H9 (cell line): ENCODE data around the gene PIBF1. TPM values are rescaled to one million over a fixed set of nuclear protein-coding genes. Genes with fewer than 3 reads are reported as not detected.

ENCODE experiments used
- DNase-seq: peaks from one replicate; pipeline ENCODE4 v3.0.0-alpha.2; 2017
- H2AFZ ChIP-seq: one replicate; pipeline ENCODE4 v1.6.1; 2013; ENCODE audit warnings: mild to moderate bottlenecking, low read length, control low read depth, moderate library complexity
- H2AK5ac ChIP-seq: 2 replicates; pipeline ENCODE4 v1.6.1; 2013; ENCODE audit warnings: low read length, control low read depth, mixed read lengths; ENCODE audit not compliant: insufficient read length
- H2BK120ac ChIP-seq: one replicate; pipeline ENCODE4 v1.6.1; 2013; ENCODE audit warnings: low read depth, mild to moderate bottlenecking, low read length, control low read depth, inconsistent platforms; ENCODE audit not compliant: poor library complexity, severe bottlenecking
- H2BK12ac ChIP-seq: 2 replicates; pipeline ENCODE4 v1.6.1; 2013; ENCODE audit warnings: low read length, control low read depth, mixed read lengths, low read depth; ENCODE audit not compliant: insufficient read length
- H2BK15ac ChIP-seq: 2 replicates; pipeline ENCODE4 v1.6.1; 2013; ENCODE audit warnings: low read depth, low read length, control low read depth
- H2BK20ac ChIP-seq: one replicate; pipeline ENCODE4 v1.6.1; 2013; ENCODE audit warnings: low read depth, mild to moderate bottlenecking, low read length, control low read depth, inconsistent platforms; ENCODE audit not compliant: poor library complexity, severe bottlenecking
- H2BK5ac ChIP-seq: 2 replicates; pipeline ENCODE4 v1.6.1; 2013; ENCODE audit warnings: low read length, control low read depth, mixed read lengths; ENCODE audit not compliant: insufficient read length
- H3K14ac ChIP-seq: 2 replicates; pipeline ENCODE4 v1.6.1; 2013; ENCODE audit warnings: low read length, control low read depth; ENCODE audit not compliant: insufficient read depth
- H3K18ac ChIP-seq: 2 replicates; pipeline ENCODE4 v1.6.1; 2013; ENCODE audit warnings: low read depth, mild to moderate bottlenecking, mixed read lengths, low read length, control low read depth; ENCODE audit not compliant: insufficient read length
- H3K23ac ChIP-seq: 2 replicates; pipeline ENCODE4 v1.6.1; 2013; ENCODE audit warnings: low read length, control low read depth, mixed read lengths, low read depth; ENCODE audit not compliant: insufficient read length
- H3K23me2 ChIP-seq: 2 replicates; pipeline ENCODE4 v1.6.1; 2013; ENCODE audit warnings: low read depth, mild to moderate bottlenecking, mixed read lengths, low read length, control low read depth; ENCODE audit not compliant: insufficient read length, poor library complexity, severe bottlenecking
- H3K27ac ChIP-seq: 2 replicates; pipeline ENCODE4 v1.5.1; 2013; ENCODE audit warnings: low read length, control low read depth, mixed read lengths, low read depth; ENCODE audit not compliant: insufficient read length
- H3K27me3 ChIP-seq: 2 replicates; pipeline ENCODE4 v1.6.1; 2013; ENCODE audit warnings: low read length, control low read depth, inconsistent platforms; ENCODE audit not compliant: insufficient read depth
- H3K4ac ChIP-seq: 2 replicates; pipeline ENCODE4 v1.6.1; 2013; ENCODE audit warnings: low read depth, mild to moderate bottlenecking, control low read depth, inconsistent platforms, low read length, moderate library complexity
- H3K4me1 ChIP-seq: 2 replicates; pipeline ENCODE4 v1.6.1; 2013; ENCODE audit warnings: low read length, control low read depth, inconsistent platforms; ENCODE audit not compliant: insufficient read depth
- H3K4me2 ChIP-seq: 2 replicates; pipeline ENCODE4 v1.6.1; 2013; ENCODE audit warnings: low read length, control low read depth, mixed read lengths; ENCODE audit not compliant: insufficient read length, insufficient read depth
- H3K56ac ChIP-seq: 2 replicates; pipeline ENCODE4 v1.6.1; 2013; ENCODE audit warnings: low read depth, mild to moderate bottlenecking, mixed read lengths, low read length, control low read depth; ENCODE audit not compliant: insufficient read length
- H3K79me1 ChIP-seq: 2 replicates; pipeline ENCODE4 v1.6.1; 2013; ENCODE audit warnings: low read depth, mild to moderate bottlenecking, moderate library complexity, low read length, control low read depth, inconsistent platforms; ENCODE audit not compliant: insufficient read depth, poor library complexity, severe bottlenecking
- H3K79me2 ChIP-seq: 2 replicates; pipeline ENCODE4 v1.6.1; 2013; ENCODE audit warnings: low read length, control low read depth, inconsistent platforms; ENCODE audit not compliant: insufficient read depth
- H3K9ac ChIP-seq: 2 replicates; pipeline ENCODE4 v1.6.1; 2013; ENCODE audit warnings: low read length, control low read depth, mixed read lengths; ENCODE audit not compliant: insufficient read length; ENCODE audit errors: extremely low read depth
- H3K9me3 ChIP-seq: one replicate; pipeline ENCODE4 v1.6.1; 2013; ENCODE audit warnings: low read depth, low read length, inconsistent platforms; ENCODE audit not compliant: control insufficient read depth
- H3T11ph ChIP-seq: one replicate; pipeline ENCODE4 v1.6.1; 2013; ENCODE audit warnings: mild to moderate bottlenecking, low read length, control low read depth, inconsistent platforms
- H4K20me1 ChIP-seq: one replicate; pipeline ENCODE4 v1.6.1; 2013; ENCODE audit not compliant: control insufficient read depth, insufficient read length, insufficient read depth
- H4K5ac ChIP-seq: 2 replicates; pipeline ENCODE4 v1.6.1; 2013; ENCODE audit warnings: low read depth, mild to moderate bottlenecking, mixed read lengths, low read length, control low read depth; ENCODE audit not compliant: insufficient read length
- H4K8ac ChIP-seq: replicated peaks from 2 replicates; pipeline ENCODE4 v1.6.1; 2013; ENCODE audit warnings: low read length, control low read depth, mixed read lengths, low read depth; ENCODE audit not compliant: insufficient read length
- H4K91ac ChIP-seq: 2 replicates; pipeline ENCODE4 v1.6.1; 2013; ENCODE audit warnings: low read depth, mild to moderate bottlenecking, moderate library complexity, mixed read lengths, low read length, control low read depth; ENCODE audit not compliant: insufficient read length
- H3K27ac Mint-ChIP-seq, 3 experiments: 2 replicates in 2 of 3; 3 replicates in 1 of 3; pipeline ENCODE4 v1.8.0; 2020 to 2021; ENCODE audit warnings: mixed read lengths in 3 of 3, mild to moderate bottlenecking in 1 of 3, moderate library complexity in 1 of 3
- H3K27me3 Mint-ChIP-seq: 2 replicates; pipeline ENCODE4 v1.8.0; 2021; ENCODE audit warnings: low read depth, mild to moderate bottlenecking, moderate library complexity, mixed read lengths
- H3K36me3 Mint-ChIP-seq, 3 experiments: 2 replicates in 2 of 3; 3 replicates in 1 of 3; pipeline ENCODE4 v1.8.0; 2020 to 2021; ENCODE audit warnings: low read depth in 3 of 3, mixed read lengths in 3 of 3; ENCODE audit not compliant: insufficient read depth in 1 of 3
- H3K4me1 Mint-ChIP-seq, 2 experiments: 2 replicates each; pipeline ENCODE4 v1.8.0; 2020; ENCODE audit warnings: mixed read lengths in 2 of 2
- H3K4me3 Mint-ChIP-seq, 2 experiments: 2 replicates in 1 of 2; 3 replicates in 1 of 2; pipeline ENCODE4 v1.8.0; 2020 to 2021; ENCODE audit warnings: mild to moderate bottlenecking in 2 of 2, mixed read lengths in 2 of 2, moderate library complexity in 1 of 2
- H3K9me3 Mint-ChIP-seq, 2 experiments: 2 replicates in 1 of 2; 3 replicates in 1 of 2; pipeline ENCODE4 v1.8.0; 2020; ENCODE audit warnings: mild to moderate bottlenecking in 2 of 2, mixed read lengths in 2 of 2, moderate library complexity in 1 of 2
- CTCF ChIP-seq: fragments of 200-600 bp; sonication (generic); conservative IDR thresholded peaks from 3 replicates; pipeline ENCODE4 v1.8.0; 2021; ENCODE audit warnings: antibody characterized with exemption, mild to moderate bottlenecking
- WGBS: extraction: QIAGEN DNeasy Blood & Tissue Kit; methylation state at CpG from one replicate; pipeline ENCODE4 v1.1.7; 2013; ENCODE audit warnings: missing lambda C conversion rate, low lambda C conversion rate, mixed read lengths; ENCODE audit not compliant: insufficient read length; ENCODE audit errors: extremely low coverage; 5-methylcytosine and 5-hydroxymethylcytosine counted together
- total RNA-seq: library from RNA; stranded (reverse); gene quantifications from 2 replicates; pipeline ENCODE4 v1.2.1, GENCODE V29; 2021

Gene PIBF1
- total RNA-seq, 1 experiment from 2014 or later: 12.7 TPM

- no peak overlapping the region for H3T11ph ChIP-seq
- WGBS: no CpG with 5 or more reads among the region's 5 CpGs
- peaks cover 6% of the 10 kb centered on the region for H3K27me3 ChIP-seq
- no peaks in the 10 kb centered on the region for H3K79me1 ChIP-seq
- H3K4me1 Mint-ChIP-seq: peaks cover 22% of the 10 kb centered on the region in 2 experiments
- no peak overlapping the region for H2BK20ac ChIP-seq
- no peak overlapping the region for H3K23ac ChIP-seq
- peaks cover 28% of the 10 kb centered on the region for H3K27me3 Mint-ChIP-seq
- peaks cover 0 to 2% (median 0%) of the 10 kb centered on the region in 3 experiments; a peak in 2 of 7 replicates for H3K36me3 Mint-ChIP-seq
- no peaks in the 10 kb centered on the region for H3K9me3 ChIP-seq
- no peak overlapping the region for H3K27ac Mint-ChIP-seq
- no peak overlapping the region for H3K4ac ChIP-seq
- H3K27ac ChIP-seq: no peak overlapping the region
- no peak overlapping the region for H2AK5ac ChIP-seq
- no peak overlapping the region for H2AFZ ChIP-seq
- H4K20me1 ChIP-seq: no peaks in the 10 kb centered on the region
- H3K4me2 ChIP-seq: no peak overlapping the region
- H3K56ac ChIP-seq: no peak overlapping the region
- H4K91ac ChIP-seq: no peak overlapping the region
- peaks cover 3% of the 10 kb centered on the region for H3K23me2 ChIP-seq
- H4K5ac ChIP-seq: no peak overlapping the region
- no peak overlapping the region for H2BK12ac ChIP-seq
- no peak overlapping the region for H3K14ac ChIP-seq
- no peak overlapping the region for H2BK15ac ChIP-seq
- H3K4me1 ChIP-seq: no peaks in the 10 kb centered on the region; the same call in 1 of the 2 replicates
- no peak for DNase-seq
- H3K18ac ChIP-seq: no peak overlapping the region
- H2BK120ac ChIP-seq: no peak overlapping the region
- no peak for TF ChIP-seq CTCF
- no peak overlapping the region for H3K9ac ChIP-seq
- H3K79me2 ChIP-seq: no peaks in the 10 kb centered on the region
- H2BK5ac ChIP-seq: no peak overlapping the region
- H4K8ac ChIP-seq: no peak overlapping the region
- H3K4me3 Mint-ChIP-seq: no peak overlapping the region
- H3K9me3 Mint-ChIP-seq: no peaks in the 10 kb centered on the region
Measured at GRCh38 chr13:73054712-73055111, 272.8 kb downstream of the PIBF1 start.
